CD4-positive, alpha-beta memory T cell (primary cell): Measurements from ENCODE around the gene SHC3. TPM values are rescaled to one million over a fixed set of nuclear protein-coding genes. Genes with fewer than 3 reads are reported as not detected.

Source experiments
- CTCF ChIA-PET: fragments of 350-600 bp; sonication (Branson Sonifier 250); formaldehyde crosslinking; loops from one replicate; lab custom pipeline; 2021; ENCODE audit warnings: inconsistent platforms; ENCODE audit not compliant: partially characterized antibody; lab: Charles Lee
- POLR2A ChIA-PET: fragments of 350-600 bp; sonication (Branson Sonifier 250); formaldehyde crosslinking; loops from one replicate; lab custom pipeline; 2021; ENCODE audit not compliant: partially characterized antibody; lab: Charles Lee
- DNase-seq, 5 donors: peaks; one replicate each; pipeline versions ENCODE4 v3.0.0 to v3.0.0-alpha.2; 2020 to 2022; ENCODE audit warnings: mixed read lengths in 1 of 5
- H3K27ac ChIP-seq: one replicate; pipeline ENCODE4 v1.7.0; 2013; ENCODE audit warnings: low read depth, low read length
- H3K27me3 ChIP-seq: 2 replicates; pipeline ENCODE4 v1.7.0; 2013; ENCODE audit warnings: mild to moderate bottlenecking, low read length, moderate library complexity; ENCODE audit not compliant: insufficient read depth
- H3K36me3 ChIP-seq: 2 replicates; pipeline ENCODE4 v1.7.0; 2013; ENCODE audit warnings: mild to moderate bottlenecking, low read length, moderate library complexity; ENCODE audit not compliant: insufficient read depth
- H3K4me1 ChIP-seq: 2 replicates; pipeline ENCODE4 v1.7.0; 2013; ENCODE audit warnings: mild to moderate bottlenecking, low read length, moderate library complexity; ENCODE audit not compliant: insufficient read depth
- H3K4me3 ChIP-seq, 2 donors: one replicate each; pipeline ENCODE4 v1.7.0; 2013; ENCODE audit warnings: low read length in 2 of 2, mild to moderate bottlenecking in 1 of 2
- H3K9me3 ChIP-seq, 2 donors: one replicate each; pipeline ENCODE4 v1.7.0; 2013; ENCODE audit warnings: low read length in 2 of 2, control low read depth in 1 of 2; ENCODE audit not compliant: control insufficient read depth in 1 of 2
- H3K27ac Mint-ChIP-seq, 7 donors: one replicate each; pipeline ENCODE4 v1.8.0; 2020 to 2021; ENCODE audit warnings: mixed read lengths in 7 of 7, mild to moderate bottlenecking in 6 of 7, inconsistent platforms in 3 of 7, moderate library complexity in 3 of 7
- H3K27me3 Mint-ChIP-seq, 2 donors: one replicate each; pipeline ENCODE4 v1.8.0; 2020 to 2021; ENCODE audit warnings: mixed read lengths in 2 of 2
- H3K36me3 Mint-ChIP-seq, 2 donors: one replicate each; pipeline ENCODE4 v1.8.0; 2020 to 2021; ENCODE audit warnings: mixed read lengths in 2 of 2, inconsistent platforms in 1 of 2, mild to moderate bottlenecking in 1 of 2
- H3K4me1 Mint-ChIP-seq, 4 donors: one replicate each; pipeline ENCODE4 v1.8.0; 2020 to 2021; ENCODE audit warnings: mixed read lengths in 4 of 4, mild to moderate bottlenecking in 1 of 4
- H3K4me3 Mint-ChIP-seq, 8 donors: one replicate each; pipeline ENCODE4 v1.8.0; 2020 to 2021; ENCODE audit warnings: mixed read lengths in 8 of 8, mild to moderate bottlenecking in 7 of 8, moderate library complexity in 6 of 8, inconsistent platforms in 3 of 8
- H3K9me3 Mint-ChIP-seq, 8 donors: one replicate each; pipeline ENCODE4 v1.8.0; 2020 to 2021; ENCODE audit warnings: mixed read lengths in 8 of 8, mild to moderate bottlenecking in 5 of 8, inconsistent platforms in 3 of 8, moderate library complexity in 1 of 8
- intact Hi-C: fragments of 100-400 bp; cut with micrococcal nuclease; formaldehyde crosslinking; loops from one replicate; pipeline ENCODE4 v1.15.1; 2023
- polyA plus RNA-seq, 2 donors: library from polyadenylated mRNA; unstranded; fragments of 300-500 nt; fragmentation: Illumina TruSeq; gene quantifications; one replicate each; pipeline ENCODE4 v1.2.3, GENCODE V29; 2021
- total RNA-seq, 2 experiments: library from RNA; stranded (reverse); gene quantifications; one replicate each; pipeline ENCODE4 v1.2.3, GENCODE V29; 2021

SHC3 gene
- total and polyA plus RNA-seq, 4 experiments from 2014 or later, result 0.06 TPM; not detected in 3

DNA sequence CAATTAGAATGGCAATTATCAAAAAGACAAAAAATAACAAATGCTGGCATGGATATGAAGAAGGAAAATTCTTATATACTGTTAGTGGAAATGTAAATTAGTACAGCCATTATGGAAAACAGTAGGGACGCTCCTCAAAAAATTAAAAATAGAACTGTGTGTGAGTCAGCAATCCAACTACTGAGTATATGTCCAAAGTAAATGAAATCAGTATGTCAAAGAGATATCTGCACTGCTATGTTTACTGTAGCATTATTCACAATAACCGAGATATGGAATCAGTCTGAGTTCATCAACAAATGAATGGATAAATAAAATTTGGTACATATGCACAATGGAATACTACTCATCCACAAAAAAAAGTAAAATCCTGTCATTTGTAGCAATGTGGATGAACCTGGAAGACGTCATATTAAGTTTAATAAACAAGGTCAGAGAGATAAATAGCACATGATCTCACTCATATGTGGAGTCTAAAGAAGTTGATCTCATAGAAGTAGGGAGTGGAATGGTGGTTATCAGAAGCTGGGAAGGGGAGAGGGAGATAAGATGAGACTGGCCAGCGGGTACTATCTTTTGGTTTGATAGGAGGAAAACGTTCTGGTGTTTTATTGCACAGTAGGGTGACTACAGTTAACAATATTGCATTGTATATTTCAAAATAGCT, 16.6 kb upstream of the SHC3 start:
- Histone ChIP-seq H3K4me3 (no peak overlapping the region), H3K27ac (no peak overlapping the region), H3K9me3 (no peaks in the 10 kb centered on the region), H3K4me1 (no peaks in the 10 kb centered on the region), H3K27me3 (no peaks in the 10 kb centered on the region), H3K36me3 (no peaks in the 10 kb centered on the region)
- Mint-ChIP-seq H3K36me3 (peaks cover 0 to 2% of the 10 kb centered on the region in 2 donors), H3K27ac (no peak overlapping the region), H3K27me3 (peaks cover 9% of the 10 kb centered on the region in 2 donors), H3K9me3 (peaks cover 0 to 42% (median 24%) of the 10 kb centered on the region in 8 donors), H3K4me3 (no peak overlapping the region), H3K4me1 (no peaks in the 10 kb centered on the region)
- DNase-seq, result no peak
- POLR2A ChIA-PET, result no interaction called here
- intact Hi-C loops, result no loop called here
- CTCF ChIA-PET, result no interaction called here

DNA sequence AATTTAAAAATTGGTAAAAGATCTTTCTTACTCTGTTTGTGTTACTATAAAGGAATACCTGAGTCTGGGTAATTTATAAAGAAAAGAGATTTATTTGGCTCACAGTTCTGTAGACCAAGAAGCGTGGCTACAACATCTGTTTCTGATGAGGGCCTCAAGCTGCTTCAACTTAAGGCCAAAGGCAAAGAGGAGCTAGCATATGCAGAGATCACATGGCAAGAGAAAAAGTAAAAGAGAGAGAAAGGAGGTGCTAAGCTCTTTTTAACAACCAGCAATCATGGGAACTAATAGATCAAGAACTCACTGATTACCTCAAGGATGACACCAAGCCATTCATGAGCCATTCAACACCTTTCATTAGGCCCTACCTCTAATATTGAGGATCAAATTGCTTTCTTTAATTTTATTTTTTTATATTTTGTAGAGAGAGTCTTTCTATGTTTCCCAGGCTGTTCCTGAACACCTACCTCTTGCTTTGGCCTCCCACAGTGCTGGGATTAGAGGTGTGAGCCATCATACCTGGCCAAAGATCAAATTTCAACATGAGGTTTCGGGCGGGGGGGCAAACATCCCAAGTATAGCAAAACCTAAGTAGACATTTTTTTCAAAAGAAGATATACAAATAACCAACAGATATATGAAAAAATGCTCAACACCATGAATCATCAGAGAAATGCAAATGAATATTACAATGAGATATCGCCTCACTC, 16.0 kb upstream of the SHC3 start:
- peaks cover 0 to 42% (median 24%) of the 10 kb centered on the region in 8 donors for H3K9me3 Mint-ChIP-seq
- H3K27me3 ChIP-seq, result no peaks in the 10 kb centered on the region
- no peak for DNase-seq
- ChIA-PET POLR2A (no interaction called here), CTCF (no interaction called here)
- H3K27ac Mint-ChIP-seq, result no peak overlapping the region
- peaks cover 9% of the 10 kb centered on the region in 2 donors for H3K27me3 Mint-ChIP-seq
- no peaks in the 10 kb centered on the region for H3K36me3 ChIP-seq
- H3K4me1 Mint-ChIP-seq, result no peaks in the 10 kb centered on the region
- H3K4me3 Mint-ChIP-seq, result no peak overlapping the region
- no peaks in the 10 kb centered on the region for H3K9me3 ChIP-seq
- peaks cover 0 to 2% of the 10 kb centered on the region in 2 donors for H3K36me3 Mint-ChIP-seq
- H3K27ac ChIP-seq, result no peak overlapping the region
- no peaks in the 10 kb centered on the region for H3K4me1 ChIP-seq
- H3K4me3 ChIP-seq, result no peak overlapping the region
- intact Hi-C loops, result no loop called here

DNA sequence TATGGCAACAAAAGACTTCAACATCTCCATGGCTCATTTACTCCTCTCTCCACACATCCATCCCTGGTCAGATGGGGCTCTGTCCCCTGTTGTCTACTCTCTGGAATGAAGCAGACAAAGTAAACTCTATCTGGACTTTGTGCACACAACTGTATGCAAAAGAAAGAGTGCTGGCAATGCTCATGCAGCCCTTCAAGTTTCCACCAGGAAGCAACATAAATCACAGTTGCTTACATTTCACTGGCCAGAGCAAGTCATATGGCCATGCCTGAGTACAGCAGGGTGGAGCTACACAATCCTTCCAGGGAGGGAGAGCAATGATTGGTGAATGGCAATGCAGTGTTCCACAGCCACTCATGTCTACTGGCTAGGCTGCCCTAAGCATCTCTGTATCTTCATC, 12.4 kb upstream of the SHC3 start:
- ChIA-PET CTCF (no interaction called here), POLR2A (no interaction called here)
- intact Hi-C loops, result no loop called here
- Mint-ChIP-seq H3K4me3 (no peak overlapping the region), H3K36me3 (no peaks in the 10 kb centered on the region), H3K9me3 (peaks cover 0 to 19% (median 8%) of the 10 kb centered on the region in 8 donors), H3K4me1 (no peaks in the 10 kb centered on the region), H3K27ac (no peak overlapping the region), H3K27me3 (peaks cover 9 to 14% of the 10 kb centered on the region in 2 donors)
- Histone ChIP-seq H3K27me3 (no peaks in the 10 kb centered on the region), H3K9me3 (no peaks in the 10 kb centered on the region), H3K4me1 (no peaks in the 10 kb centered on the region), H3K4me3 (no peak overlapping the region), H3K36me3 (no peaks in the 10 kb centered on the region), H3K27ac (no peak overlapping the region)
- no peak for DNase-seq

DNA sequence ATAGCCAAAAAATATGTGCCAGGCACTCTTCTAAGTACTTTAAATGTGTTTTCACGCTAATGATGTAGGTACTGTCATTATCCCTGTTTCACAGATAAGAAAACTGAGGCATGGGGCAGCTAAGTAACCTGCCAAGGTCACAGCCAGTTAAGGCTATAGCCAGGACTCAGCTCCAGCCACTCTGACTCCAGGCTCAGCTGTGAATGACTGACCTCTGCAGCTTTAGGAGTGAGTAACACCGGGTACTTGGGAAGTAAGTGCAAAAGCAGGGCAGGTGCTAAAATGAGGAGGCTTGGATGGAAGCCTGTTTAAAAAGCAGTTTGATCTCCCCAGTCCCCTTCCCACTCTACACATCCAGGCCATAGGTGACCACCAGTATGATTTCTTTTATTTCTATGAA, 10.6 kb upstream of the SHC3 start:
- peaks cover 0 to 14% (median 7%) of the 10 kb centered on the region in 8 donors for H3K9me3 Mint-ChIP-seq
- no peaks in the 10 kb centered on the region for H3K36me3 Mint-ChIP-seq
- H3K4me1 Mint-ChIP-seq, result no peaks in the 10 kb centered on the region
- intact Hi-C loops, result no loop called here
- ChIA-PET CTCF (no interaction called here), POLR2A (no interaction called here)
- no peak overlapping the region for H3K27ac ChIP-seq
- H3K4me1 ChIP-seq, result no peaks in the 10 kb centered on the region
- H3K27me3 ChIP-seq, result no peaks in the 10 kb centered on the region
- no peak overlapping the region for H3K4me3 Mint-ChIP-seq
- H3K27ac Mint-ChIP-seq, result no peak overlapping the region
- no peaks in the 10 kb centered on the region for H3K9me3 ChIP-seq
- no peak overlapping the region for H3K4me3 ChIP-seq
- peaks cover 14 to 21% of the 10 kb centered on the region in 2 donors for H3K27me3 Mint-ChIP-seq
- no peaks in the 10 kb centered on the region for H3K36me3 ChIP-seq
- DNase-seq, result no peak

DNA sequence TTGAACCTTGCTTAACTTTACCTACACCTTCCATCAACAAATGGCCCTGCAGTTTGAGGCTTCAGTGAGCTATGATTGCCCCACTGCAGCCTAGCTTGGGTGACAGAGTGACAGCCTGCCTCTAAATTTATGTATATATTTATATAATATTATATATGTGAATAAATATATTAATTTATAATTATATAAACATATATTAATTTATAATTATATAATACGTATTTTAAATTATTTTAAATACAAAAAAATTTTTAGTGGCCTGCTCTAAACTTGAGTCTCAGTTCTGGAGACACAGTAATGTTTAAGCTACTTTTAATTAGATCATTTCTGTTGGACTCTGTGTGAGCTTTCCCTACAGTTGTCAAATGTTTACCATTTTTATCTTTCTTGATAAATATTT, 9.3 kb upstream of the SHC3 start:
- Mint-ChIP-seq H3K27ac (no peak overlapping the region), H3K36me3 (no peaks in the 10 kb centered on the region), H3K9me3 (peaks cover 0 to 8% (median 4%) of the 10 kb centered on the region in 8 donors), H3K4me3 (no peak overlapping the region), H3K27me3 (peaks cover 12 to 28% of the 10 kb centered on the region in 2 donors), H3K4me1 (no peaks in the 10 kb centered on the region)
- intact Hi-C loops, result no loop called here
- Histone ChIP-seq H3K27me3 (no peaks in the 10 kb centered on the region), H3K36me3 (no peaks in the 10 kb centered on the region), H3K9me3 (no peaks in the 10 kb centered on the region), H3K4me3 (no peak overlapping the region), H3K4me1 (no peaks in the 10 kb centered on the region), H3K27ac (no peak overlapping the region)
- DNase-seq, result no peak
- CTCF ChIA-PET, result no interaction called here
- POLR2A ChIA-PET, result no interaction called here

DNA sequence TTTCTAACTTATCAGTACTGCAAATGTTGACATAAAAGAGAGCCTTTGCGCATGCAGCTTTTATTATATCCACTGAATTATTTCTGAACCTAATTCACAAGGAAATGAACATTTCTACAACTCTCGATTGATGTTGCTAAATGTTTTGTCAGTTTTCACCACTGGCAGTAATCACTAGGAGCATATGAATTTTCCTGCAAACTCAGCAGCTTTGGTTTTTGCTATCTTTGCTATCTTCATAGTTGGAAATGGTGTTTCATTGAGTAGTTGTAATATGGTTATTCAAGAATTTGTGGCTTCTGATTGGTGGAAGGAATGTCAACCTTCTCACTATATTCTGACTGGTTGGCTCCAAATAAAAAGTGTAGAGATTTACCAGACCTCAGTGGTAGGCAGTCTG, 8.9 kb upstream of the SHC3 start:
- H3K4me1 Mint-ChIP-seq, result no peaks in the 10 kb centered on the region
- no peaks in the 10 kb centered on the region for H3K36me3 Mint-ChIP-seq
- H3K9me3 ChIP-seq, result no peaks in the 10 kb centered on the region
- H3K4me3 Mint-ChIP-seq, result no peak overlapping the region
- ChIA-PET POLR2A (no interaction called here), CTCF (no interaction called here)
- no peak overlapping the region for H3K27ac Mint-ChIP-seq
- peaks cover 12 to 30% of the 10 kb centered on the region in 2 donors for H3K27me3 Mint-ChIP-seq
- H3K27ac ChIP-seq, result no peak overlapping the region
- no peaks in the 10 kb centered on the region for H3K4me1 ChIP-seq
- H3K36me3 ChIP-seq, result no peaks in the 10 kb centered on the region
- no peak overlapping the region for H3K4me3 ChIP-seq
- DNase-seq, result no peak
- peaks cover 0 to 4% (median 1%) of the 10 kb centered on the region in 8 donors for H3K9me3 Mint-ChIP-seq
- no peaks in the 10 kb centered on the region for H3K27me3 ChIP-seq
- intact Hi-C loops, result no loop called here

DNA sequence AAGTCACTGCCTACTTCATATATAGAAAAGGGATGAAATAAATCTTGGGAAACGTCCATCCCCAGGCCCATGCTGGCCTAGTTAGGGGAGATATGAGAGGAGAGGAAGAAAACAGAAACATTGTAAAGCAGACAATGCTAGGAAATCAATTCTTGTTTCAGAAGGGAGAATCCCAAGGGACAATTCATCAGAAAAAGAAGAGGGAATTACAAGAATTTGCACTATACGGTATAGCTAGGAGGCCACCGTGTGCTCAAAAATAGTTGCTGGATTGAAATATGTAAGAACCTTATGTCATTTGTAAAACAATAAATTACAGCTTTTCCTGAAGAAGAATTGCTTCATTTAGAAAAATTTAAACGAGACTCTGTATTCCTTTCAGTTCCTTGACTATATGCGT, 8.3 kb upstream of the SHC3 start:
- Mint-ChIP-seq H3K4me3 (no peak overlapping the region), H3K27me3 (peaks cover 12 to 31% of the 10 kb centered on the region in 2 donors), H3K27ac (no peak overlapping the region), H3K36me3 (no peaks in the 10 kb centered on the region), H3K4me1 (no peaks in the 10 kb centered on the region), H3K9me3 (peaks cover 0 to 4% (median 0%) of the 10 kb centered on the region in 8 donors)
- no peak for DNase-seq
- ChIA-PET POLR2A (no interaction called here), CTCF (no interaction called here)
- Histone ChIP-seq H3K4me3 (no peak overlapping the region), H3K27ac (no peak overlapping the region), H3K27me3 (no peaks in the 10 kb centered on the region), H3K36me3 (no peaks in the 10 kb centered on the region), H3K9me3 (no peaks in the 10 kb centered on the region), H3K4me1 (no peaks in the 10 kb centered on the region)
- intact Hi-C loops, result no loop called here
